KOPT-K1 (cell line): ENCODE data around the gene RFX8.

ENCODE experiments used
- H3K27ac ChIP-seq: fragments of 200-600 bp; sonication (generic); 2 replicates; pipeline ENCODE4 v1.5.1; 2016; ENCODE audit warnings: antibody characterized with exemption, mild to moderate bottlenecking, low read depth, low read length; ENCODE audit not compliant: poor library complexity, severe bottlenecking
- H3K36me3 ChIP-seq: fragments of 200-600 bp; sonication (generic); 2 replicates; pipeline ENCODE4 v1.5.1; 2017; ENCODE audit warnings: antibody characterized with exemption, mild to moderate bottlenecking, low read length, moderate library complexity; ENCODE audit not compliant: insufficient read depth
- H3K9me3 ChIP-seq: fragments of 200-600 bp; sonication (generic); 2 replicates; pipeline ENCODE4 v1.5.1; 2017; ENCODE audit warnings: antibody characterized with exemption, low read length, mild to moderate bottlenecking; ENCODE audit not compliant: insufficient read depth, poor library complexity, severe bottlenecking

The RFX8 gene

GRCh38 chr2:101502095-101502494 lies 27.2 kb upstream of the RFX8 start:
- H3K27ac ChIP-seq = peak overlapping the region; percentile 52

GRCh38 chr2:101501443-101501842 lies 26.5 kb upstream of the RFX8 start:
- Histone ChIP-seq H3K36me3 (no peaks in the 10 kb centered on the region), H3K27ac (peak overlapping the region; percentile 52), H3K9me3 (no peaks in the 10 kb centered on the region)

More at GRCh38 chr2:101502095-101502494, 27.2 kb upstream of the RFX8 start:
- Histone ChIP-seq H3K36me3 (no peaks in the 10 kb centered on the region), H3K9me3 (no peaks in the 10 kb centered on the region)

GRCh38 chr2:101500860-101501259 lies 25.9 kb upstream of the RFX8 start:
- H3K36me3 ChIP-seq = no peaks in the 10 kb centered on the region
- no peaks in the 10 kb centered on the region for H3K9me3 ChIP-seq
- peak overlapping the region; percentile 52 for H3K27ac ChIP-seq

- Histone ChIP-seq H3K9me3 (no peaks in the 10 kb centered on the region), H3K27ac (no peak overlapping the region), H3K36me3 (no peaks in the 10 kb centered on the region)
Observed at GRCh38 chr2:101500180-101500579, 25.3 kb upstream of the RFX8 start.

- Histone ChIP-seq H3K36me3 (no peaks in the 10 kb centered on the region), H3K27ac (no peak overlapping the region)
Observed at GRCh38 chr2:101496279-101496678, 21.4 kb upstream of the RFX8 start.

GRCh38 chr2:101492936-101493473 lies 18.1 kb upstream of the RFX8 start:
- Histone ChIP-seq H3K9me3 (peaks cover 7% of the 10 kb centered on the region), H3K27ac (no peak overlapping the region), H3K36me3 (no peaks in the 10 kb centered on the region)

More at GRCh38 chr2:101496279-101496678, 21.4 kb upstream of the RFX8 start:
- H3K9me3 ChIP-seq = no peaks in the 10 kb centered on the region

GRCh38 chr2:101486994-101487393 lies 12.1 kb upstream of the RFX8 start:
- Histone ChIP-seq H3K9me3 (peaks cover 7% of the 10 kb centered on the region), H3K27ac (no peak overlapping the region), H3K36me3 (no peaks in the 10 kb centered on the region)

GRCh38 chr2:101486258-101486701 lies 11.4 kb upstream of the RFX8 start:
- no peak overlapping the region for H3K27ac ChIP-seq
- peaks cover 7% of the 10 kb centered on the region for H3K9me3 ChIP-seq
- H3K36me3 ChIP-seq = no peaks in the 10 kb centered on the region

GRCh38 chr2:101485856-101486255 lies 10.9 kb upstream of the RFX8 start:
- Histone ChIP-seq H3K36me3 (no peaks in the 10 kb centered on the region), H3K9me3 (peaks cover 7% of the 10 kb centered on the region), H3K27ac (no peak overlapping the region)

GRCh38 chr2:101480764-101481163 lies 5.9 kb upstream of the RFX8 start:
- H3K9me3 ChIP-seq = no peaks in the 10 kb centered on the region
- peak overlapping the region; percentile 48 for H3K27ac ChIP-seq
- H3K36me3 ChIP-seq = no peaks in the 10 kb centered on the region

GRCh38 chr2:101479810-101480209 lies 4.9 kb upstream of the RFX8 start:
- Histone ChIP-seq H3K9me3 (no peaks in the 10 kb centered on the region), H3K36me3 (no peaks in the 10 kb centered on the region), H3K27ac (peak overlapping the region; percentile 48)

GRCh38 chr2:101479328-101479727 lies 4.4 kb upstream of the RFX8 start:
- H3K27ac ChIP-seq = peak overlapping the region; percentile 48
- no peaks in the 10 kb centered on the region for H3K36me3 ChIP-seq

GRCh38 chr2:101478181-101479001 lies 3.5 kb upstream of the RFX8 start:
- Histone ChIP-seq H3K27ac (peak overlapping the region; percentile 87), H3K9me3 (no peaks in the 10 kb centered on the region), H3K36me3 (no peaks in the 10 kb centered on the region)

More at GRCh38 chr2:101479328-101479727, 4.4 kb upstream of the RFX8 start:
- H3K9me3 ChIP-seq = no peaks in the 10 kb centered on the region

- peak overlapping the region; percentile 87 for H3K27ac ChIP-seq
- H3K36me3 ChIP-seq = no peaks in the 10 kb centered on the region
- no peaks in the 10 kb centered on the region for H3K9me3 ChIP-seq
Observed at GRCh38 chr2:101477556-101477955, 2.6 kb upstream of the RFX8 start.

- Histone ChIP-seq H3K27ac (peak overlapping the region; percentile 87), H3K9me3 (no peaks in the 10 kb centered on the region), H3K36me3 (no peaks in the 10 kb centered on the region)
Observed at GRCh38 chr2:101476605-101477208, 1.8 kb upstream of the RFX8 start.
